ES-I3 (cell line): ENCODE data around the gene NSDHL.
"Not testable (repeated sequence)": the region's sequence is repeated elsewhere in the genome, so short reads cannot be mapped to it uniquely, and the experiment has no call there.

Experiments used
- H3K36me3 ChIP-seq: 2 replicates; pipeline ENCODE4 v1.6.1; 2013; ENCODE audit warnings: mild to moderate bottlenecking, low read length, control low read depth, moderate library complexity; ENCODE audit not compliant: insufficient read depth
- H3K4me1 ChIP-seq: 2 replicates; pipeline ENCODE4 v1.6.1; 2013; ENCODE audit warnings: mild to moderate bottlenecking, control low read depth, low read length; ENCODE audit not compliant: insufficient read depth
- H3K9ac ChIP-seq: 2 replicates; pipeline ENCODE4 v1.6.1; 2013; ENCODE audit warnings: low read depth, mild to moderate bottlenecking, low read length, moderate library complexity
- H3K9me3 ChIP-seq: 2 replicates; pipeline ENCODE4 v1.6.1; 2013; ENCODE audit warnings: mild to moderate bottlenecking, low read length, moderate library complexity; ENCODE audit not compliant: control insufficient read depth, insufficient read depth

The NSDHL gene

GRCh38 chrX:152904151-152905080, 73.6 kb downstream of the NSDHL start:
- H3K9ac ChIP-seq, result peak overlapping the region; percentile 11; the same call in 1 of the 2 replicates
- H3K4me1 ChIP-seq, result peaks cover 30% of the 10 kb centered on the region; the same call in 1 of the 2 replicates
- H3K36me3 ChIP-seq, result no peaks in the 10 kb centered on the region
- H3K9me3 ChIP-seq, result no peaks in the 10 kb centered on the region

GRCh38 chrX:152905081-152905420, 74.2 kb downstream of the NSDHL start:
- H3K9ac ChIP-seq, result no peak overlapping the region
- H3K4me1 ChIP-seq, result peaks cover 28% of the 10 kb centered on the region; the same call in 1 of the 2 replicates
- H3K36me3 ChIP-seq, result no peaks in the 10 kb centered on the region
- no peaks in the 10 kb centered on the region for H3K9me3 ChIP-seq

- Histone ChIP-seq H3K4me1 (peaks cover 20% of the 10 kb centered on the region; the same call in 1 of the 2 replicates), H3K9me3 (no peaks in the 10 kb centered on the region), H3K9ac (peak overlapping the region; percentile 7; the same call in 1 of the 2 replicates)
Observed at GRCh38 chrX:152907084-152907651, 76.3 kb downstream of the NSDHL start.

DNA sequence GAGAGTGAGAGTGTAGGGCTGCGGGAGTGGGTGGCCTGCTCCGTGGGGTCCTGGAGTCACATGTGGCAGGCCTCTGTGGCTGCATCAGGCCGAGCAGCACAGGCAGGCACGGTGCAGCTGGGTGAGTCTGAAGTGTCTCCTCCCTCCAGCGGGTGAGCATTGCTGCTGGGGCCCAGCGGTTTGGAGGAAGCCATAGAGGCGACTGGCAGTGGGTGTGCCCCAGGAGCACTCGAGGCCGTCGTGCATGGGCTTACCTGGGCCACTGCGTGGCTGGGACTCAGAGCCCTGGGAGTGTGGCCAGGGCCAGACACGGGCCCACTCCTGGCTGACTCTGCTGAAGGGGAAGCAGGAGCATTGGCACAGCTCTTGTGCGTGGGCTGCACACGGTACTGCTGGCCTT, 77.6 kb downstream of the NSDHL start:
- no peaks in the 10 kb centered on the region for H3K9me3 ChIP-seq
- H3K9ac ChIP-seq, result no peak overlapping the region
- no peaks in the 10 kb centered on the region for H3K36me3 ChIP-seq
- H3K4me1 ChIP-seq, result peaks cover 12% of the 10 kb centered on the region; the same call in 1 of the 2 replicates

More at GRCh38 chrX:152907084-152907651, 76.3 kb downstream of the NSDHL start:
- H3K36me3 ChIP-seq, result no peaks in the 10 kb centered on the region

- not testable (repeated sequence) for H3K9me3 ChIP-seq, H3K9ac ChIP-seq, H3K36me3 ChIP-seq
- peaks cover 10% of the 10 kb centered on the region; the same call in 1 of the 2 replicates for H3K4me1 ChIP-seq
Observed at GRCh38 chrX:152910018-152910417, 79.2 kb downstream of the NSDHL start.

DNA sequence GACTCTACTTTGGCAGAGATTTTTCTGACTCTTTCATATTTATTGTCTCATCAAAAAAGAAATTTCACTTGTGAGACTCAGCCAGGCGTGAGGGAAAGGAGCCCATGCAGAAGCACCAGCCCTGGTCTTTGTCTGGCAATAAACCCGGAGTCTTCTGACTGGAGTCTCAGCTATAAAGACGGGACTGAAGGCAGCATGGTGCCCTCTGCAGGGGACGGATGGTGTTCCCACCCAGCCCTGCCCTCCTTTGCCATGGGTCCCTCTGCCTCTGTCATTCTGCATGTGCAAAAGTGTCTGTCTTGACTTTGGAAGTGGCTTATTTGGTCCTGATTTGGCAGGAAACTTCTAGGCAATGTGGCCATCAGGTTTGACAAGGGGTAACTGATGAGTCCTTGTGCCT, 81.2 kb downstream of the NSDHL start:
- Histone ChIP-seq H3K4me1 (peaks cover 16% of the 10 kb centered on the region; the same call in 1 of the 2 replicates), H3K36me3 (no peaks in the 10 kb centered on the region), H3K9ac (no peak overlapping the region), H3K9me3 (no peaks in the 10 kb centered on the region)

DNA sequence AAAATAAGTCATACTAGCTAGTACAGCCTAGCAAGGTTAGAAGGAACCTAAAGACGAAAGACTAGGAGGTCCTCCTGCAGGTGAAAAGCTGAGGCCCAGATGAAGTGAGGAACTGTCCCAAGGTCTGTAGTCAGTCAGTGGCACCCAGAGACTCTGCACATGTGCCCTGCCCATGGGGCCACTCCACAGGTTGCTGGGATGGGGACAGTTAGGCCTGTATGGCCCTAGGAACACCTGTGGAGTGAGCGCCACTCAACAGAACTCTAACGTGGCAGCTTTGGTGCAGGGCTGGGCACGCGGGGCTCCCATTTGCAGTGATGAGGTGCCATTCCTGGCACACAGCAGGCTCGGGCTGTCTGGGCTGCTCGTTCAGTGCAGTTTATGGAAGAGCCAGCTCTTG, 81.8 kb downstream of the NSDHL start:
- H3K36me3 ChIP-seq, result no peaks in the 10 kb centered on the region
- no peak overlapping the region for H3K9ac ChIP-seq
- H3K4me1 ChIP-seq, result peaks cover 13% of the 10 kb centered on the region; the same call in 1 of the 2 replicates
- no peaks in the 10 kb centered on the region for H3K9me3 ChIP-seq

DNA sequence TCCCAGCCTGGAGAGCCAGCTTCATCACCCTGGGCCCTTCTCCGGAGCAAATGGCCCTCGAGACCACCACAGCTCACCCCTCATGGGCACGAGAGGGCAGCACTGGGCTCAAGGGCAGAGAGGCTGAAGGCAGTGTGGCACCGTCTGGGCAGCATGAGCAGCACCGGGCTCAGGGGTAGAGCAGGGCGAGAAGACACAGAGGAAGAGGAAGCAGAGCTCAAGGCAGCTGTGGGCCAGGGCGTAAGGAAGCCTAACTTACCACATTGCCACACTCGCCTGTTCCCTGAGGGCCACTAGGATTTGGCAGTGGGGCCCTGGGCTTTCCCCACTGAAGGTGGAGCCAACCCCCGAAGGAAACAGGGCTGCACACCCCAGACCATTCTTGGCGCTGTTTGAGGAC, 82.5 kb downstream of the NSDHL start:
- no peak overlapping the region for H3K9ac ChIP-seq
- no peaks in the 10 kb centered on the region for H3K9me3 ChIP-seq
- H3K36me3 ChIP-seq, result no peaks in the 10 kb centered on the region
- peaks cover 12% of the 10 kb centered on the region; the same call in 1 of the 2 replicates for H3K4me1 ChIP-seq

DNA sequence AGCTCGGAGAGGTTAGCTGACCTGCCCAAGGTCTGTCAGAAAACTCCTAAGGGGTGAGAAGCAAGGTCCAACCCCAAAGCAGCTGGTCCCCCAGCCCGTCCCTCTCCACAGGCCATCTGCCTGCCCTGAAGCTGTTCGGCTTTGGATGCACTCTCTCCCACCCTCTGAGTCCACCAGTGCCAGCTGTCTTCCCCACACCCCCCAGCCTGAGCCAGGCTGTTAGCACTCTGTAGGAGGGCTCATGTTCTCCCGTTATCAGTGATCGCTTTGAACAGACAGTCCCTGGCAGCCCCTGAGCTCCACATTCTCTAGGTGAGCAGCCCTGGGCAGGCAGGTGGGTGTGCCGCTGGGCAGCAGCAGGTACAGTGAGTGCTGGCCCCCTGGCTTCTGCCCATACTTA, 83.0 kb downstream of the NSDHL start:
- H3K36me3 ChIP-seq, result no peaks in the 10 kb centered on the region
- peaks cover 12% of the 10 kb centered on the region; the same call in 1 of the 2 replicates for H3K4me1 ChIP-seq
- H3K9ac ChIP-seq, result no peak overlapping the region
- H3K9me3 ChIP-seq, result no peaks in the 10 kb centered on the region

DNA sequence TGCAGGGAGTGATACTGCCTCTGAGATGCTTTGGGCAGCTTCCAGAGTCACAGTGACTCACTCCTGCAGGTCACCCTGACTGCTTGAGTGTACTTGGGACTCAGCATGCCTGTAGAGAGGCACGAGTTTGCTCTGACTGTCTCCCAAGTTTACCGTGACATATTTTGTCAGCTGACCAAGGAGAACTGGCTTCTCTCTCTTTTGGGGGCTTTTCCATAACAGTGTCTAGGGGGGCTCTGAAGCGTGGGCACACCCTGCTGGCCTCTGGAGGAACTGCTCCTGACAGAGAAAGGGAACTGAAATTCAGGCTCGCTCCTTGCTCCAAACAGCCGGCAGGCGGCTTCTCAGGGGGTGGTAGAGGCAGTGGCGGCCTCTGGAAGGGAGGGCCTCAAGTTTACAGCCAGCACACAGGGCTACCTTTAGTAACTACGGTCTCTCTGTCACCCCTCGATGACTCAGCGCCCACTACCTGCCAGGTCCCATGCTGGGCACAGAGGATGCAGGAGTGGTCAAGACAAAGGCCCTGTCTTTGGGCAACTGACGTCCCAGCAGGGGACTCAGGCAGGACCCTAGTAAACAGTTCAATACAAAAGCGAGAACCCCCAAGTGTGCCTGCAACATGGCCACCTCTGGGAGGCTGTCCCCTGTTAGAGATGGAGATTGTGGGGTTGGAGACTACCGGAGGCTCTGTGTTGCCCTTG, 84.8 kb downstream of the NSDHL start:
- H3K36me3 ChIP-seq, result no peaks in the 10 kb centered on the region
- H3K4me1 ChIP-seq, result peaks cover 12% of the 10 kb centered on the region; the same call in 1 of the 2 replicates
- H3K9me3 ChIP-seq, result no peaks in the 10 kb centered on the region
- H3K9ac ChIP-seq, result no peak overlapping the region

GRCh38 chrX:152917656-152918579, 87.1 kb downstream of the NSDHL start:
- Histone ChIP-seq H3K4me1 (peaks cover 12% of the 10 kb centered on the region; the same call in 1 of the 2 replicates), H3K36me3 (no peaks in the 10 kb centered on the region), H3K9me3 (no peaks in the 10 kb centered on the region), H3K9ac (no peak overlapping the region)

- H3K36me3 ChIP-seq, result no peaks in the 10 kb centered on the region
- H3K9me3 ChIP-seq, result no peaks in the 10 kb centered on the region
- H3K9ac ChIP-seq, result no peak overlapping the region
- peaks cover 12% of the 10 kb centered on the region; the same call in 1 of the 2 replicates for H3K4me1 ChIP-seq
Observed at GRCh38 chrX:152918707-152919106, 87.8 kb downstream of the NSDHL start.
